Liver (tissue), 3 donors: ENCODE results near the gene FLOT1.

Experiments
- CTCF ChIP-seq: fragments of 150-350 bp; IDR thresholded peaks from 2 replicates; pipeline ENCODE4 v1.5.1; 2017; ENCODE audit warnings: improper control_type of control experiment, low read depth, low read length; ENCODE audit not compliant: missing input control
- RAD21 ChIP-seq, 2 donors: IDR thresholded peaks; 2 replicates each; pipeline ENCODE4 v1.6.1; 2016; ENCODE audit warnings: antibody characterized with exemption in 2 of 2, mild to moderate bottlenecking in 2 of 2
- REST ChIP-seq: IDR thresholded peaks from 2 replicates; pipeline ENCODE4 v1.6.1; 2016; ENCODE audit warnings: antibody characterized with exemption, mild to moderate bottlenecking
- donor health status: healthy.
- donor health status: healthy.

- TF ChIP-seq CTCF, result no peak
- TF ChIP-seq REST, result no peak
- TF ChIP-seq RAD21 (IDR thresholded peaks at IDR 0.05), result no peak
Measured at GRCh38 chr6:30776390-30777154, 34.1 kb upstream of the FLOT1 start.
